Stimulated activated naive CD4-positive, alpha-beta T cell treated with Interleukin-2 at 50 U/mL for 16 hours (primary cell): ENCODE data around the gene FOXS1.
"Not testable (repeated sequence)": the region's sequence is repeated elsewhere in the genome, so short reads cannot be mapped to it uniquely, and the experiment has no call there.

ENCODE experiments used
- DNase-seq: peaks from one replicate; lab custom pipeline; 2025; lab: John Stamatoyannopoulos, UW

Gene FOXS1

DNA sequence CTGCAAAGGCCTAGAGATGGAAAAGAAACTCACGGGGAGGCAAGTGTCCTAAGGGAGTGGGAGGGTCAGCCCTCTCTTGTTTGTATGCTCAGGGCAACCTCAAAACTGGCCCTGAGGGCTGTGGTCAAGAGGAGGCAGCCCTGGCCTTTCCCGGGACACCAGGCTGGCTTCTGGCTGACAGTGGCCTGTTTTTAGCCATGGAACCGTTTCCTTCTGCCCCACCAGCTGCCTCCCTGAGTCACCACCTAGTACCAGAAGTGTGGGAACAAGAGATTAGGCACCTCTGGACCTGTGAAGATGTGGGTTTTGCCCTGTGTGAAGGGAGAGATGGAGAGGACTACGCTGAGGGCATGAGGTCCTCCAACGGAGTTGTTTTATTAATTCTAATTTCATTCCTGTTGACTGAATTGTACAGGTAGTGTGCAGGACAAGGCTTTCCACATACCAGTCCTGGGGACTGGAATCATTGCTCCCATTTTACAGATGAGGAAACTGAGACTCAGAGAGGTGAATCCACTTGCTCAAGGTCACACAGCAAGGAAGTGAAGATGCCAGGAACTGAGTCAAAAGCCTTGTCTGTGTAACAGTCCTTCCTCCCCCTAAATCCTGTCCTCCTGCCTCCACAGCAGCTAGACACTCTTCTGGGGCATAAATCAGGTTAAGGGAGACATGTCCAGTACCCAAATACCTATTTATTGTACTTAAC lies 5.5 kb downstream of the FOXS1 start:
- no peak for DNase-seq

DNA sequence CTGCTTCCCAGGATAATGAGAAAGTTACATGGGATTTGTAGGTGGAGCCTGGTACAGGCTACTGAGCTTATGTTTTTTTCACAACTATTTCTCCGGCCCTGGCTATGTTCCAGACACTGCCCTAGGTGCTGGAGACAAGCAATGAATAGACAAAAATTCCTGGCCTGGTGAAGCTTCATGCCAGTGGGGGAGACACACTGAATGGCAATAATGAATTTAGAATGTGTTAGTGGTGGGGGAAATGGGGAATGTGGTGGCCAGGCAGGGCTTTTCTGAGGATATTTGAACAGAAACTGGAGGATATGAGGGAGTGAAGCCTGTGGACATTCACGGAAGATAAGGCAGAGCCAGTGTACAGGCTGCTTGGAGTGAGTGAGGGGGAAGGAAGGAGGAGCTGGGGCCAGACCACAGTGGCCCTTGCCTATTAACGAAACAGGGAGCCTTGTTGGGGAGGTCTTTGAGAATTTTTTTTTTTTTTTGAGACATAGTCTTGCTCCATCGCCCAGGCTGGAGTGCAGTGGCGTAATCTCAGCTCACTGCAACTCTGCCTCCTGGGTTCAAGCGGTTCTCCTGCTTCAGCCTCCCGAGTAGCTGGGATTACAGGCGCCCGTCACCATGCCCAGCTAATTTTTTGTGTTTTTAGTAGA lies 6.6 kb downstream of the FOXS1 start:
- no peak for DNase-seq

DNA sequence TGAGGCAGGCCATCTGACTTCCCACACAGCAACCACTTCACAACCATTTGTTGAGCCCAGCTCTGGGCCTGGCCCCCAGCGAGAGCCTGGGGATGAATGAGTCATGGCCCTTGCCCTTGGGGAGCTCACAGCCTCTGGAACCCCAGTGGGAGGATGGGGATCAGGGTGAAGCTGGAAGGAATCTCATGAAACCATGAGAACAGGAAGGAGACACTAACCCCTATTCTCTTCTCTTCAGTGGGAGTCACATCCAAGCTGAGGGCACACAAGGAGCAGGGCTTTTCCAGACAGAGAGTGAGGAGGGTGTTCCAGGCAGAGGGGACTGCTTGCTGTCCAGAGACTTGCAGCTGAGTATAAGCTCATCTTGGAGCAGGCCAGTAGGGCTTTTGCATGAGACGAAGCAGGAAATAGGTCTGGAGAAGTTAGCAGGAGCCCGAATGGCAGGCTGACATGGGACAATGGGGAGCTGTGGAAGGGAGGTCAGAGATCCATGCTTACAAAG lies 7.5 kb downstream of the FOXS1 start:
- no peak for DNase-seq

DNA sequence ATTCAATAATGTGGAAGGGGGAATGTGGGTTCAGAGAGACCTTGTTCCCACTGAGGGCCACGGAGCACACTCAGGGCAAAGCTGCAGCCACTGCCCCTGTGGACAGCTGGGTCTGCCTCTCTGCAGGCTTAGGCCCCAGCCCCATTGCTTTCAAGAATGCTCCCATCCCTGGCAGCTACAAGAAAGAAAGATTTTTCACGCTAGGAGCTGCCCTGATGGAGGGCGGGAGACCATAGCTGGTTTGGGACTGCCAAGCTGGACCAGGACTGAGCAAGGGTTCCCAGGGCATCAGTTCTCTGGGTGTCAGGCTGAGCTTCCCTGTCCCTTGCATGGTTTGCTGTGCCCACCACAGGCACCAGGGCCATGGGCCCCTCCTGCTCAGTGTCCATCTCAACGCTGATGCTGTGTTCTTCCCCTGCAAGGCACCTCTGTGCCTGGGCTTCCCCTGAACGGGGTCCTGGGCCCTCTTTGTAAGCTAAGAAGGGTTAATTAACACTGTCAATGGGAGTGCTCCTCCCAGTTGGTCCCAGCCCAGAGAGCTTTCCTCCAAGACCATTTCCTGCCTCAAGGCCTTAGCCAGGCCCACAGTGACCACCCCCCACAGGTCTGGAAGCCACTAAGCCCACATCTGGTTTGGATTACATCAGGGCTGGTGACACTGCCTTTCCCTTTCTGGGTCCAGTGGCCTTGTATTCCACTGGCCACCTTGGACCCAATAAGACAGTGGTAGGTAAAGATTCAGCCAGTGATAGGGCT lies 8.4 kb downstream of the FOXS1 start:
- no peak for DNase-seq

DNA sequence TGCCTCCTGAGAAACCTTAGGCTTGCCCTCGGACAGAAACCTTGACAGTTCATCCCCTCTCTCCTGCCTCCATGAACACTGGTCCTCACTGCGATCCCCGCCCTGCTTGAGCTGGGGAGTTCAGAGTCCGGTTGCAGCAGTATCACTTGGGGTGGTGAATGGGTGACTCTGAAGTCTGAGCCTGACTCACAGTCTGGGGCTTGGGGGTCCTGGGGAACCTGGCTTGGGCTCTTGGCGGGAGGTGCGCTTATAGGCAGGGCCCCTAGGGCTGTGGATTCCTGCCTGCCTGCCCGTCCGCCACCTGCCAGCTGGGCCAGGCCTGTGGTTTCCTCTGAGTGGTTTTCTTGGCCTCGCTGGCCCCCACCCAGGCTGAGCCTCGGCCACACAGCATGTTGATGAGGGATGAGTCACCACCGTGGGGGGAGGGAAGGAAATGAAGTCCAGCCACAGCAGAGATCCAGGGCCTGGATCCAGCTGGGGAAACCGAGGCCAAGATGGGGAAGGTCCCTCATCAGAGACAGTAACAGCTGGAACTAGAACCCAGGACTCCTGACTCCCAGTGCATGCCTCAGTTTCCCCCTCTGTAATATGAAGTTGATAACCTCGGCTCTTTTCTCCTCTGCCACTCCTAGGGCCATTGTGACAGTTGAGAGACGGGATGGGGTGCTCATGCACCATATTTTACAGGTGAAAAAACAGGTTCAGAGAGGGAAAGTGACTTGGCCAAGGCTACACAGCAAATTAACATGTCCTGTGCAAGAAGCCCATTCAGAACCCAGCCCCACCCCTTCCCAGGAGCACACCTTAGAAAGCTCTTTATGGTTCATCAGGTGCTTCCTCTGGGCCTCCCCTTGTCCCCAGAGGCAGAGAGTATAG lies 9.2 kb downstream of the FOXS1 start:
- no peak for DNase-seq

DNA sequence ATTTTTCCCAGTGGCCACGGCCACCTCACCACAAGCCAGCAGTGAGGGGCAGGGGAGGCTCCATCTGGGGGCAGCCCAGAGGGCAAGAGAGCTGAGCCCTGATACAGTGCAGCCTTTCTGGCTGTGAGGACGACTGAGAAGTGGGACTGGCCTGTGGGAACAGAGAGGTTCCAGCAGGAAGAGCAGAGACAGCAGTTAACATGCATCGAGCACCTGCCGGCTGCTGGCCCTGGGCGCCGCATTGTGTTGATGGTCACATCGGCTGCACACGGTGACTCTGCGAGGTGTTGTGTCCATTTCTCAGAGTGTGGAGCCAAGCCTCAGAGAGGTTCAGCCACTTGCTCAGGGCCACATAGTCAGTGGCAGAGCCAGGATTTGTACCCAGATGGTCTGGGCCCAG lies 9.8 kb downstream of the FOXS1 start:
- no peak for DNase-seq

DNA sequence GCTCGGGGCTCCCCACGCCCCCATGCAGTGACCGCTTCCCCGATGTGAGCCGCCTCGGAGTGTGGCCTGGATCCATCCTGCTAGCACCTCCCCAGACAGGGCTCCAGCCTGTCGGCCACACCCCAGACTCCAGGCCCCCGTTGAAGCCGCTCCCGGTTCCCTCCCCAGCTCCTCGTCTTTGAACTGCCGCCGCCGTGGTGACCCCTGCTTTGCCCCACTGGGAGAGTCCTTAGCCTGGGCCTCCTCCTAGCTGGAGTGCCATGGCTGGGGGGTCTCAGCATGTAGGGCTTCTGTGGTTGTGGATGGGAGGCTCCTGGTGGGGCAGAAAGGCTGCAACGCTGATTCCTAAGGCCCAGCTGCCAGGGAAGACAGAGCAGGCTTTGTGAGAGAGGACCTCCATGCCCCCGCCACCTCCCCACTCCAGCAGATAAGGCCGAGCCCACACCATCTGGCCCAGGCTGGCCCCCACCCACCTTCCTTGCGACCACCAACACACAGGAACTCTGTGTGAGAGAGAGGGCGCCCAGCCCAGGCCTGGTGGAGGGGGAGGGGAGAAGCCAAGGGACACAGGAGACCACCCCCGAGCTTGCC lies 11.4 kb downstream of the FOXS1 start:
- DNase-seq: no peak

DNA sequence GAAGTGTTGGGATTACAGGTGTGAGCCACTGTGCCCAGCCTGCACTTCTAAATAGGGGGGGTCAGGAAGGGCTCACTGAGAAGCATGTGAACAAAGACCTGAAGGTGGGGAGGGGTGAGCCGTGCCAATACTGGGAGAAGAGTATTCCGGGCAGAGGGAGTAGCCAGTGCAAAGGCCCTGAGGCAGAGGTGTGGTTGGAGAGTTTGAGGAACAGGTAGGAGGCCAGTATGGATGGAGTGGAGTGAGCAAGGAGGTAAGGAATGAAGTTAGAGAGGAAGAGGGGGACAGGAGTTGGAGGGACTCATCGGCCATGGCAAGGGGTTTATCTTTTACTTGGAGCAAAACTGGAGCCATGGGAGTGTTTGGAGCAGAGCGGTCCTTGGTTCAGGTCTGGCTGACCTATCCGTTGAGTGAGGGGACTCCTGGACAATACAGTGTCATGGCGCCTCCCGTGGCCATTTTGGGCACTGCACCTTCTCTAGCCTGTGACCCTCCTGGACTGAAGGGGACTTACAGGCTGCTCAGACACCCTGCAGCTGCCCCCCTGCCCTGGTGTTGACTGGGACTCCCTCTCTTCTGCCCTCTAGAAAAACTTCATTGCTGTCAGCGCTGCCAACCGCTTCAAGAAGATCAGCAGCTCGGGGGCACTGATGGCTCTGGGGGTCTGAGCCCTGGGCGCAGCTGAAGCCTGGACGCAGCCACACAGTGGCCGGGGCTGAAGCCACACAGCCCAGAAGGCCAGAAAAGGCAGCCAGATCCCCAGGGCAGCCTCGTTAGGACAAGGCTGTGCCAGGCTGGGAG lies 12.1 kb downstream of the FOXS1 start:
- DNase-seq: peak; percentile 55

DNA sequence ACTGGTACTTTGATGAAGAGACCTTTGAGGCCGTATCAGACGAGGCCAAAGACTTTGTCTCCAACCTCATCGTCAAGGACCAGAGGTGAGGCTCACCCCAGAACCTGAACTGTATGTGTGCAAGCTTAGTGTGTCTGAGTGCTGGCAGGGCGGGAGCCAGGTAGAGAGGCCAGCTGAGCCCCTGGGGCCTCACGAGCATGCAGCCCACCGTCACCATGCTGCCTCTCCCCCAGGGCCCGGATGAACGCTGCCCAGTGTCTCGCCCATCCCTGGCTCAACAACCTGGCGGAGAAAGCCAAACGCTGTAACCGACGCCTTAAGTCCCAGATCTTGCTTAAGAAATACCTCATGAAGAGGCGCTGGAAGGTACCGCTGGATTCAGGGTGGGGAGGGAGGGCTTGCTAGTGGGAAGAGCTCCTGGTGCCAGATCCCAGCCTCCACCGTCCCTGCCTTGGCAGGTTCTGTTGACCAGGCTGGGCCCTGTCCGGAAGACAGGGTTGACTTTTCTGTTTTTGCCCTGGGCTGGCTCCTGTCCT lies 13.6 kb downstream of the FOXS1 start:
- DNase-seq: no peak

DNA sequence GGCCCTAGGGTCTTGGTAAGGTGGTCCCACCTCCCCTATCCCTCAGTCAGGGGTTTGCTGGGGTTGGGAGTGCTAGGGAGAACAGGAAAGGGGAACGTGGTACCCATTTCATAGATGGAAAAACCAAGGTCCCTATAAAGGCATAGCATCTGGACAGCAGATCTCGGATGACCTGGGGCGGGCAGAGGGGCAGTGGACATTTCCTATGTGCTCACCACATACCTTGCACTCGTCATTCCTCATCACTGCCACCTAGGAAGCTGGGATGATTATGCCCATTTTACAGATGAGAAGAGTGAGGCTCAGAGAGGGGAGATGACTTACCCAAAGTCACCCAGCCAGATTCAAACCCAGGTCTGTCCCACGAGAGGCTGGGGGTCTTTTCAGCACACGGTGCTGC lies 14.2 kb downstream of the FOXS1 start:
- DNase-seq: no peak

DNA sequence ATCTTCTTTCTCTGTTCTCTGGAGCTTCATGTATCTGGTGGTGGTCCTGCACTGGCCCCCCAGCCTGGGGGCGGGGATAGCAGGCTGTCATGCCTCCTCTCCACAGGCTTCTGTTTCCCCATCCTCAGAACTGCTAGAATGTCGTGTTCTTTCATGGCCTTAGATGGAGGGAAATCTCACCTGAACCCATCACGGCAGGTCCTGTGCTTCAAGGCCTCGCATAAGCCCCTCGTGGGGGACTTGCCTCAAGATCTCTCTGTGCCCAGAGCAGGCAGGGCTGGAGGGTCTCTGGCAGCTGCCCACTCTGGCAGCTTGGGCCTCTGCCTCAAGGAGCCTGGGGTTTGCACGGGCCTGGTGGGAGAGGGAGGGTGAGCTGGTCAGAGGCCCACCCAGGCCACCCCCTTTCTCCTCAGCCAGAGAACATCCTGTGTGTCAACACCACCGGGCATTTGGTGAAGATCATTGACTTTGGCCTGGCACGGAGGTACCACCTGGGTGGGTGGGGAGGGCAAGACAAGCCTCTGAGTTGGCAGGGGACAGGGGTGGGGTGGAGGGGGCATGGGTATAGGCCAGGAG lies 14.9 kb downstream of the FOXS1 start:
- DNase-seq: no peak

DNA sequence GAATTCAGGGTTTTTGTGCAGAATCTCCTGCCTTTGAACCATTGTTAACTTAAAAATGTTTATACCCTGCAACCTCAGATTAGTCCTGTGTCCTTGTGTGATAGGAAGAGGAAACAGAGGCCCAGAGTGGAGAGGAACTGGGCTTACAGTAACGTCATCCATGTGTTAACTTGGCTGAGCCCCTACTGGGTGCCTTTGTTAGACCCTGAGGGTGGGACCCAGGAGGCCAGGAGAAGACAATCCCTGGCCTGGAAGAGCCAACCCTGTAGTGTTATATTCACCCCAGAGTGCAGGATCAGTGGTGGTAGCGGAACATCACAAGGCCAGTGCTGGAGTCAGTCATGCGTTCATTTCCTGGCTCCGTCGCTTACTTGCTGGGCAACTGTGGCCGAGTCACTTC lies 15.7 kb downstream of the FOXS1 start:
- no peak for DNase-seq

DNA sequence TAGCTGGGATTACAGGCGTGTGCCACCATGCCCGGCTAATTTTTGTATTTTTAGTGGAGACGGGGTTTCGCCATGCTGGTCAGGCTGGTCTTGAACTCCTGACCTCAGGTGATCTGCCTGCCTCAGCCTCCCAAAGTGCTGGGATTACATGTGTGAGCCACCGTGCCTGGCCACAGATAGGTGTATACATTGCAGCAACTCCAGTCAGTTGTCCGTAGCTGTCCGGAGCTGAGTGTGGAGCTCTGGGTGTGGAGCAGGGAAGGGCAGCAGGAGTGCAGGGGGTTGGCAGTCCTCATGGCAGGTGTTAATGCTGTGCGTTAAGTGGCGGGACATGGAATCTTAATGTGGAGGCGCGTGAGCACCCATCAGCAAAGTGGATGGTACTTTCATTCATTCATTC lies 17.4 kb downstream of the FOXS1 start:
- not testable (repeated sequence) for DNase-seq

DNA sequence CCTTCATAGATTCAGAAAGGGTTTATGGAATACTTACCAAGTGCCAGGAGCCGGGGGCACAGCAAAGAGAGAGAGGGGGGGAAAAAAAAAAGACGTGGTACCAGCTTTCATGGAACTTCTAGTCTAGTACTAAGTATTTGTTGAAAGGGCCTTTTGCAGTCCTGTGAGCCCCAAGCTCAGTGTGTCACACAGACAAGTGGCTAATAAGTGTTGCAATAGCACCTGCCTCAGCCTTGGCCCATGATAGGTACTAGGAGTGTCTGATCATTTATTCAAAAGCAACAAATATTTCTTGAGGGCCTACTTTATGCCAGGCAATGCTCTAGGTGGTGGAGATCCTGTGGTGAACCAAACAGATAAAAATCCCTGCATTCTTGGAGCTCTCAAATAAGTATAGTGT lies 18.3 kb downstream of the FOXS1 start:
- DNase-seq: no peak

DNA sequence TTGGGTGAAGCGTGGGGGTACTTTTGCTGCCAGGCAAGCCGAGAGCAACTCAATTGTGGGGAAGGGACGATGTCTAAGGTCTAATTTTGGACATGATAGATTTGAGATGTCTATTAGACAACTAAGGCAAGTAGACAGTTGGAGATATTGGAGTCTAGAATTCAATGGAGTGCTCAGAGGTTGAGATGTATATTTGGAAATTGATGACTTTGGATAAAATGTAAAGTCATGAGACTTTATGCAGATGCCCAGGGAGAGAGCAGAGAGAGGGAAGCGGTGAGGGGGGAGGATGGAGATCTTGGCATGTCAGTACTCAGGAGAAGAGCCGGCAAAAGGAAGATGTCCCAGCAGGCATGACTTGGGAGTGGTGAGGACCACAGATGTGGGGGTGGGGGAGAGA lies 19.3 kb downstream of the FOXS1 start:
- no peak for DNase-seq

DNA sequence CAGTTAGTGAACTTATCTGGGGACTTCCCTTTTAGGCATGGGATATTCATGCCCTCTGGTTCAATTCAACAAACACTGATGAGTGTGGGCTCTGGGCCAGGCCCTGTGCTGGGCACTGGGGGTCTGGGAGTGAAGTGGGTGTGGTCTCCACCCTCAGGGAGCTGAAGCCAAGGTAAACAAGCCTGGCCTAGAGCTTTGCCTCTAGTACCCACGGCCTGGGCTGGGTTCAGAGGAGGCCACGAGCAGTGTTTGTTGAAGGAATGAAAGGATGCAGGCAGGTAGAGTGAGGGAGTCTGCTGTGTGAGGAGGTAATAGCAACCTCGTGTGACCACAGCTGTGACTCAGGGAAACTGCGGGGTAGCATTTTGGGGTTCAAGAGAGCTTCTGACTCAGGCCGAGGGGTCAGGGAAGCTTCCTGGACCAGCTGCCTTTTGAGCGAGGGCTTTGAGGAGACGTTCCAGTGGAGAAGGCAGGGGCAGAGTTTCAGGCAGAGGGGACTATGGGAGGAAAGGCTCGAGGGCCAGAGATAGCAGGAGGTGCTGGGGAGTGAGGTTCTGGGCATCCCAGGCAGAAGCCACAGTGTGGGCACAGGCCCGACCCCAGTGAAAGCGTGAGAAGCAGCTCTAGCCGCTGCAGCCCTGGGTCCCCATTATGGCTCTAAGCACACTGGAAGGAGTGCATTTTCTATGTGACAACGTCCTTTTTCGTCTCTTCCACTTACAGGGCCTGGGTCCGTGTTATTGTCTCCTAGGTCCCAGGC lies 20.7 kb downstream of the FOXS1 start:
- no peak for DNase-seq

DNA sequence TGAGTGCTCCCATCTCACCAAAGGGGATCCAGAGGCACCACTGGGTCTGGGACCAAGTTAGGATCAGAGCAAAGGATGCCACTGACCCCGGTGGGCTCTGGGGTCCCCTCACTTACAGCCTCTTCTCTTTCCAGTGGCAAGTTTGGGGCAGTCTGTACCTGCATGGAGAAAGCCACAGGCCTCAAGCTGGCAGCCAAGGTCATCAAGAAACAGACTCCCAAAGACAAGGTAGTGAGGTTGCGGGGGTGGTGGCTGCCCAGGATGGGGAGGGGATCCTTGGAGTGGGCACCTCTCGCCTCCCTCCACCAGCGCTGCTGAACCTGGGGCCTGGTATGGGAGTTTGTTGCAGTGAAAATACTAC lies 21.3 kb downstream of the FOXS1 start:
- no peak for DNase-seq

DNA sequence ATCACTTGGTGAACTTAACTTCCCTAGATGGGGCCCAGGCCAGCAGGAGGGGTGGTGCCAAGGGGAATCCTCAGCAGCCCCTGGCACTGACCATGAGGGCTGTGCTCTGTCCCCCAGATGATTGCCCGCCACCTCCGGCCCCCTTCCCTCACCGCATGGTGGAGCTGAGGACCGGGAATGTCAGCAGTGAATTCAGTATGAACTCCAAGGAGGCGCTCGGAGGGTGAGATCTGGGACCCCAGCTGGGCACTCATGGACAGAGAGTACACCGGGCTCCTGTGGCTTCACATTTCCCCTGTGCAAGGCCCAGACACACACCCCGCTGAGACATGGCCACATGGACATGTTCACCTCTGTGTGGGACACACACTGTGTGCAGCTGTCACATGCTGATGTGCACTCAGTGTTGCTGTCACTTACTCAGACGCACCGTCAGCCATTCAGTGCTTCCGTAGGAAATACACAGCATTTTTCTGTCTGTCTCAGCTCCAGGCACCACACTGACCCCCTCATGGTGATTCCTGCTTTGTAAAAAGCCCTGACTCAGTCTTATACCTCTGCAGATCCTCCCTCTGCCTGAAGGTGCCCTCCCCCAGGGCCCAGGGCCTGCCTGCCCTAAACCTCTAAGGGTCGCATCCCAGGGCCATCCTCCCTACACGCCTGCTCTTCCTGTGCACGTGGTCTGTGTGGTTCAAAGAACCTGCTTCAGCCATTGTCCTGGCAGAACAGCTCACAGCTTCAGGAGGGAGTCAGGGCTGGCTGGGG lies 21.9 kb downstream of the FOXS1 start:
- DNase-seq: no peak
